HG03565 (cell line): Measurements from ENCODE around the gene NUP93.
"Not testable (repeated sequence)": the region's sequence is repeated elsewhere in the genome, so short reads cannot be mapped to it uniquely, and the experiment has no call there.

Experiments
- ATAC-seq: cut with Tn5 transposase; IDR thresholded peaks from one replicate; pipeline ENCODE4 v1.9.1; 2021; ENCODE audit warnings: mild to moderate bottlenecking, moderate library complexity; ENCODE audit not compliant: unreplicated experiment

The NUP93 gene

GRCh38 chr16:56775162-56775561 is 45.2 kb downstream of the NUP93 start:
- ATAC-seq: no peak

GRCh38 chr16:56776562-56776961 is 46.6 kb downstream of the NUP93 start:
- ATAC-seq: no peak

- no peak for ATAC-seq
These were observed 47.1 kb downstream of the NUP93 start for GRCh38 chr16:56777001-56777400.

GRCh38 chr16:56777482-56777881 is 47.6 kb downstream of the NUP93 start:
- ATAC-seq: no peak

- ATAC-seq: no peak
These were observed 50.0 kb downstream of the NUP93 start for GRCh38 chr16:56779906-56780305.

- ATAC-seq: no peak
These were observed 50.7 kb downstream of the NUP93 start for GRCh38 chr16:56780646-56781045.

GRCh38 chr16:56781528-56781961 is 51.6 kb downstream of the NUP93 start:
- no peak for ATAC-seq

GRCh38 chr16:56783344-56783743 is 53.4 kb downstream of the NUP93 start:
- no peak for ATAC-seq

GRCh38 chr16:56785317-56785716 is 55.4 kb downstream of the NUP93 start:
- ATAC-seq: no peak

GRCh38 chr16:56787167-56787566 is 57.2 kb downstream of the NUP93 start:
- ATAC-seq: no peak

- ATAC-seq: no peak
These were observed 58.5 kb downstream of the NUP93 start for GRCh38 chr16:56788435-56788834.

GRCh38 chr16:56789360-56789759 is 59.4 kb downstream of the NUP93 start:
- no peak for ATAC-seq

- no peak for ATAC-seq
These were observed 63.0 kb downstream of the NUP93 start for GRCh38 chr16:56792967-56793366.

- no peak for ATAC-seq
These were observed 63.6 kb downstream of the NUP93 start for GRCh38 chr16:56793492-56793891.

GRCh38 chr16:56795011-56795410 is 65.1 kb downstream of the NUP93 start:
- ATAC-seq: no peak

- not testable (repeated sequence) for ATAC-seq
These were observed 67.1 kb downstream of the NUP93 start for GRCh38 chr16:56797038-56797437.

GRCh38 chr16:56797861-56798260 is 67.9 kb downstream of the NUP93 start:
- no peak for ATAC-seq

- ATAC-seq: no peak
These were observed 69.0 kb downstream of the NUP93 start for GRCh38 chr16:56798955-56799354.

- ATAC-seq: no peak
These were observed 70.4 kb downstream of the NUP93 start for GRCh38 chr16:56800355-56800754.

GRCh38 chr16:56801762-56802161 is 71.8 kb downstream of the NUP93 start:
- ATAC-seq: no peak

- ATAC-seq: no peak
These were observed 77.2 kb downstream of the NUP93 start for GRCh38 chr16:56807011-56807675.

- not testable (repeated sequence) for ATAC-seq
These were observed 77.7 kb downstream of the NUP93 start for GRCh38 chr16:56807676-56808067.

- ATAC-seq: no peak
These were observed 81.0 kb downstream of the NUP93 start for GRCh38 chr16:56810954-56811353.
